BE2C (cell line): Measurements from ENCODE around the gene ABCF3.

Experiments used
- DNase-seq: peaks from one replicate; pipeline ENCODE4 v3.0.0-alpha.2; 2020
- H3K27me3 ChIP-seq: fragments of 250-450 bp; sonication (Bioruptor Pico); 2 replicates; pipeline ENCODE4 v1.5.1; 2020; ENCODE audit warnings: mild to moderate bottlenecking
- H3K36me3 ChIP-seq: fragments of 250-450 bp; sonication (Bioruptor Pico); 2 replicates; pipeline ENCODE4 v1.5.1; 2020; ENCODE audit warnings: mild to moderate bottlenecking
- H3K4me1 ChIP-seq: fragments of 250-450 bp; sonication (Bioruptor Pico); 2 replicates; pipeline ENCODE4 v1.5.1; 2020
- H3K4me3 ChIP-seq: 2 replicates; pipeline ENCODE4 v1.5.1; 2011; ENCODE audit warnings: low read depth, low read length
- H3K9me3 ChIP-seq: fragments of 250-450 bp; sonication (Bioruptor Pico); 2 replicates; pipeline ENCODE4 v1.5.1; 2020
- CTCF ChIP-seq: IDR thresholded peaks from 2 replicates; pipeline ENCODE4 v1.5.1; 2012; ENCODE audit warnings: mild to moderate bottlenecking, low read depth, low read length

Gene ABCF3

DNA sequence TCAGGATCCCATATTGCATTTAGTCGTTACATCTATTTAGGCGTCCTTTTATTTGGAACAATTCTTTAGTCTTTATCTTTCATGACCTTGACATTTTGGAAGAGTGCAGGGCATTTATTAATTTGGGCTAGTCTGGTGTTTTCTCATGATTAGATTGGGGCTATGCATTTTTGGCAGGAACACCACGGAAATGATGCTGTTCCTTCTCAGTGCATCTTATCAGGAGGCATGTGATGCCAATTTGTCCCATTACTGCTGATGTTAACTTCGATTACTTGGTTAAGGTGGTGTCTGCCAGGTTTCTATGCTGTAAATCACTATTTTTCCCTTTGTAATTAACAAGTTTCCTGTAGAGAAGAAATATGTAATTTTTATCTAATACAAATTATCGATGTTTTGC lies 25.3 kb downstream of the ABCF3 start:
- H3K4me1 ChIP-seq, result peaks cover 4% of the 10 kb centered on the region
- H3K36me3 ChIP-seq, result no peaks in the 10 kb centered on the region
- H3K4me3 ChIP-seq, result no peak overlapping the region
- peaks cover 6% of the 10 kb centered on the region; the same call in 1 of the 2 replicates for H3K27me3 ChIP-seq
- H3K9me3 ChIP-seq, result no peaks in the 10 kb centered on the region
- no peak for DNase-seq
- TF ChIP-seq CTCF, result no peak

- peaks cover 6% of the 10 kb centered on the region; the same call in 1 of the 2 replicates for H3K27me3 ChIP-seq
These were observed 25.7 kb downstream of the ABCF3 start for GRCh38 chr3:184211718-184212117.

GRCh38 chr3:184218814-184219213 lies 32.8 kb downstream of the ABCF3 start:
- no peak for DNase-seq
- Histone ChIP-seq H3K27me3 (no peaks in the 10 kb centered on the region), H3K4me3 (no peak overlapping the region), H3K4me1 (no peaks in the 10 kb centered on the region), H3K9me3 (no peaks in the 10 kb centered on the region), H3K36me3 (no peaks in the 10 kb centered on the region)
- no peak for TF ChIP-seq CTCF

More at GRCh38 chr3:184211718-184212117, 25.7 kb downstream of the ABCF3 start:
- DNase-seq, result no peak
- Histone ChIP-seq H3K4me3 (no peak overlapping the region), H3K4me1 (peaks cover 4% of the 10 kb centered on the region), H3K36me3 (no peaks in the 10 kb centered on the region), H3K9me3 (no peaks in the 10 kb centered on the region)
- TF ChIP-seq CTCF, result no peak

GRCh38 chr3:184222521-184222920 lies 36.5 kb downstream of the ABCF3 start:
- no peak for TF ChIP-seq CTCF
- Histone ChIP-seq H3K9me3 (no peaks in the 10 kb centered on the region), H3K36me3 (no peaks in the 10 kb centered on the region), H3K4me3 (no peak overlapping the region), H3K4me1 (no peaks in the 10 kb centered on the region; the same call in 1 of the 2 replicates), H3K27me3 (no peaks in the 10 kb centered on the region)
- no peak for DNase-seq

- no peaks in the 10 kb centered on the region for H3K9me3 ChIP-seq
- no peak overlapping the region for H3K4me3 ChIP-seq
- no peaks in the 10 kb centered on the region; the same call in 1 of the 2 replicates for H3K4me1 ChIP-seq
- no peak for TF ChIP-seq CTCF
- no peaks in the 10 kb centered on the region for H3K27me3 ChIP-seq
- no peak for DNase-seq
- no peaks in the 10 kb centered on the region for H3K36me3 ChIP-seq
These were observed 37.9 kb downstream of the ABCF3 start for GRCh38 chr3:184223946-184224345.

DNA sequence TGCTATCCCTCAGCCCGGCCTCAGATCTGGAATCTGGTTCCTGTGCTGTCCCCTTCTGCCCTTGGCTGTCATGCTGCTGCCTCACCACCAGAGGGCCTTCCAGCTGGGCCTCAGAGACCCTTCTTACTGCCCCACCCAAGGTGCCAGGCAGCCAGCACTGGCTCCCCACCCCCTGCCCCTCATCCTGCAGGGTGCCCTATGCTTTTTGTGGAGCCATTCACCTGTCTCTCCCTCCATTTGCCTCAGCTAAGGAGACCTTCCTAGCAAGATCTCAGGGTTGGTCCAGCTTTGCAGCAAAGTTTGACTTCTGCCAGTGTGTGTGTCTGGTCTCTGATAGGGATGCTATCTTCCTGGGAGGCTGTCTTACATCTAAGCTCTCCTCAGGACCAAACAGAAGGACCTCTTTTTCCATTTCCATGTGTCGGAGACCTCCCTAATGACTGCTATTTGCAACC lies 41.5 kb downstream of the ABCF3 start:
- no peaks in the 10 kb centered on the region; the same call in 1 of the 2 replicates for H3K4me1 ChIP-seq
- no peak overlapping the region for H3K4me3 ChIP-seq
- peak; percentile 81 for TF ChIP-seq CTCF
- H3K9me3 ChIP-seq, result no peaks in the 10 kb centered on the region
- no peaks in the 10 kb centered on the region for H3K36me3 ChIP-seq
- DNase-seq, result peak; percentile 55
- H3K27me3 ChIP-seq, result peaks cover 26% of the 10 kb centered on the region
